T-helper 1 cell treated with Interleukin-12 subunit alpha and Interleukin-12 subunit beta and Interleukin-4 antibody, amounts not matched to agents 30 μg/mL and 1 μg/mL, for 36 hours (primary cell): ENCODE measurements around the gene BRSK2.

ENCODE experiments used
- H3K27ac Mint-ChIP-seq: one replicate; pipeline ENCODE4 v1.8.0; 2021; ENCODE audit warnings: mild to moderate bottlenecking, mixed read lengths
- H3K27me3 Mint-ChIP-seq: one replicate; pipeline ENCODE4 v1.8.0; 2021; ENCODE audit warnings: low read depth, mixed read lengths
- H3K36me3 Mint-ChIP-seq: one replicate; pipeline ENCODE4 v1.8.0; 2021; ENCODE audit warnings: low read depth, mixed read lengths
- H3K4me1 Mint-ChIP-seq: one replicate; pipeline ENCODE4 v1.8.0; 2021; ENCODE audit warnings: low read depth, mixed read lengths
- H3K4me3 Mint-ChIP-seq: one replicate; pipeline ENCODE4 v1.8.0; 2021; ENCODE audit warnings: mild to moderate bottlenecking, moderate library complexity, mixed read lengths
- H3K9me3 Mint-ChIP-seq: one replicate; pipeline ENCODE4 v1.8.0; 2021; ENCODE audit warnings: mixed read lengths

The BRSK2 gene

GRCh38 chr11:1468473-1469066 lies 78.8 kb downstream of the BRSK2 start:
- H3K27me3 Mint-ChIP-seq: no peaks in the 10 kb centered on the region
- no peak overlapping the region for H3K27ac Mint-ChIP-seq
- H3K4me1 Mint-ChIP-seq: no peaks in the 10 kb centered on the region
- H3K4me3 Mint-ChIP-seq: no peak overlapping the region
- H3K9me3 Mint-ChIP-seq: no peaks in the 10 kb centered on the region
- no peaks in the 10 kb centered on the region for H3K36me3 Mint-ChIP-seq

DNA sequence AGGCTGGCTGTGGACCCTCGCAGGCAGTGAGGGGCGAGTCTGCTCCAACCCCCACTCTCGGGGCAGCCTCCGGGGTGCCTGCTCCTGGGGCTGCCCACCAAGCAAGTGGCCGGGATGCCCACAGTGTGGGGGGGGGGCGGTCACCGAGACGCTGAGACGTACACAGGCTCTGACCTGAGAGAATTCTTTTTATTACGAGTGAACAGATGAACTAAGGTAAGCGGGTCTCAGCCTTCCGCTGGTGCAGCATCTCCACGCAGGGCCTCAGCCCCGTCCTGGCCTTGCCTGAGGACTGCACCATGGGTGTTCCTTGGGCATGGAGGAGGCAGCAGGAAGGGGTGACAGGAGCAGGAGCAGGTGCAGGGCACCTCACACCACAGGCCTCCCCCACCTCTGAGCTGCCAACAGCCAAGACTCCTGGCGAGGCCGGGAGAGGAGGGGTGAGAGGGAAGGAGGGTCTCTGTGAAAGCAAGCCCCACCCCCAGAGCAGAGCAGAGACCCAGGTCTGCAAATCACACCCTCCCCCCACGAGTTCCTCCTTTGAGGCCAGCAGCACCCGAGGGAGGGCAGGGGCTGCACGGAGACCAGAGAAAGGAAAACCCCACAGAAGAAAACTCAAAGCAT lies 79.7 kb downstream of the BRSK2 start:
- Mint-ChIP-seq H3K4me3 (no peak overlapping the region), H3K36me3 (peaks cover 2% of the 10 kb centered on the region), H3K27ac (no peak overlapping the region), H3K27me3 (no peaks in the 10 kb centered on the region), H3K4me1 (no peaks in the 10 kb centered on the region), H3K9me3 (no peaks in the 10 kb centered on the region)

- H3K27me3 Mint-ChIP-seq: no peaks in the 10 kb centered on the region
- peaks cover 2% of the 10 kb centered on the region for H3K36me3 Mint-ChIP-seq
- H3K9me3 Mint-ChIP-seq: no peaks in the 10 kb centered on the region
- H3K4me3 Mint-ChIP-seq: no peak overlapping the region
- no peaks in the 10 kb centered on the region for H3K4me1 Mint-ChIP-seq
- H3K27ac Mint-ChIP-seq: no peak overlapping the region
Measured at GRCh38 chr11:1469911-1470680, 80.4 kb downstream of the BRSK2 start.

GRCh38 chr11:1470681-1471611 lies 81.2 kb downstream of the BRSK2 start:
- H3K4me3 Mint-ChIP-seq: no peak overlapping the region
- H3K36me3 Mint-ChIP-seq: peaks cover 2% of the 10 kb centered on the region
- H3K4me1 Mint-ChIP-seq: no peaks in the 10 kb centered on the region
- H3K9me3 Mint-ChIP-seq: no peaks in the 10 kb centered on the region
- H3K27ac Mint-ChIP-seq: no peak overlapping the region
- H3K27me3 Mint-ChIP-seq: no peaks in the 10 kb centered on the region

- Mint-ChIP-seq H3K4me3 (no peak overlapping the region), H3K36me3 (peaks cover 4% of the 10 kb centered on the region), H3K27me3 (no peaks in the 10 kb centered on the region), H3K4me1 (no peaks in the 10 kb centered on the region), H3K9me3 (no peaks in the 10 kb centered on the region), H3K27ac (no peak overlapping the region)
Measured at GRCh38 chr11:1471736-1472135, 82.0 kb downstream of the BRSK2 start.

DNA sequence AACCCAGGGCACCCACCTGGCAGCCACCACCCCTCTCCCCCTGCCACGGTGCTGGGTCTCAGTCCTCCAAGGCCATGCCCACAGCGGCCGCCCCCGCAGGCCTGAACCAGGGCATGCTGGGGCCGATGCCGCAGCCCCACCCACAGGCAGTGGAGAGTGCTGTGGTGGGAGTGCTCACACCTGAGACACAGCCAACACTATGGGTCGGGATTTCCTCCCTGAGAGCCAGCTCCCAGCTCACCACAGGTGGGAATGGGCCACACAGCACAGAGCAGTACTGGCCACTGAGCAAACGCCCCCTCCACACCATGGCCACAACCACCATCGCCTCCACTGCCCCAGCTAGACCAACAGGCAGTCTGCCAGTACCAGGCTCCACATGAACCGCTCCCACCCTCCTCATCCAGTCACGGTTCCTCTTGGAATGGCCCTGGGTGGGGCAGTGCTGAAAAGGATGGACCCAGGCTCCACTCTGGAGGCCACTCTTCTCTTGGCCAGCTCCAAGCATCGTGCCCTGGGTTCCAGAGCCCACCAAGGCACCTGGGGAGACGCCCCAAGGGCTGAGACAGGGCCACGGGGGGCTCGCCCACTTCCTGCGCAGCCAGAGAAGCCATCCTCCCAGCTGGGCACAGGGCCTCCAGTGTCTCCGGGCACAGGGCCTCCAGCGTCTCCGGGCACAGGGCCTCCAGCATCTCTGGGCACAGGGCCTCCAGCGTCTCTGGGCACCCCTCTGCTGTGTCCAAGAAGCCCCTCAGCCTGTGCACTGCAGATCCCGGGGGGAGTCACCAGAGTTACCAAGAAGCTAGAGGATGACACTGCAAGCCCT lies 82.7 kb downstream of the BRSK2 start:
- Mint-ChIP-seq H3K4me3 (no peak overlapping the region), H3K36me3 (peaks cover 4% of the 10 kb centered on the region), H3K9me3 (no peaks in the 10 kb centered on the region), H3K27me3 (no peaks in the 10 kb centered on the region), H3K4me1 (no peaks in the 10 kb centered on the region), H3K27ac (no peak overlapping the region)

DNA sequence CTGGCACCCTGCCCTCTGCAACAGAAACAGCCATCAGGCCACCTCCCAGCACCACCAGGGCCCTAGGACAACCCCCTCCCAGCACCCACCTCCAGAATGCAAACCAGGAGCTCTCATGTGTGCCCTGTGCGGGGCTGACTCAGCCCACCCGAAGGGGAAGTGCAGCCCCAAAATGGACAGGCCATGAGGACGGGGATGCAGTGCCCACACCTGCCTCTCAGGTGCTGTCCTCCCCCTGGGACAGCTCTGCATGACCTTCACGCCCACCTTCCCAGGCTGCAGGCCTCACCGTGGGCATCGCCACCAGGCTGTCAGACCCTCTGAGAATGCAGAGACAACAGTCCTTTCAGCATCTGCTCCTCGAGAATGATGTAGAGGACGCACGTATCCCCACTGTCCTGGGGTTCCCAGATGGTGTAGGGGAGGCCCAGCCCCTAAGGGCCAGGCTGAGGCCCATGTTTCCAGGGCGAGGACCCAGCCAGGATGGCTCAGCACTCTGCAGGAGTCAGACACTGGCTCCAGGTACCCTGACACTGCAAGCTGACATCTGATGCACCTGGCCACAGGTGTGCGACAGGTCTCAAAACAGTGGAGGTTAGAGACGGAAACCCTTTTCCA lies 83.4 kb downstream of the BRSK2 start:
- H3K4me1 Mint-ChIP-seq: no peaks in the 10 kb centered on the region
- H3K27me3 Mint-ChIP-seq: no peaks in the 10 kb centered on the region
- no peak overlapping the region for H3K4me3 Mint-ChIP-seq
- no peak overlapping the region for H3K27ac Mint-ChIP-seq
- H3K36me3 Mint-ChIP-seq: peaks cover 6% of the 10 kb centered on the region
- no peaks in the 10 kb centered on the region for H3K9me3 Mint-ChIP-seq

DNA sequence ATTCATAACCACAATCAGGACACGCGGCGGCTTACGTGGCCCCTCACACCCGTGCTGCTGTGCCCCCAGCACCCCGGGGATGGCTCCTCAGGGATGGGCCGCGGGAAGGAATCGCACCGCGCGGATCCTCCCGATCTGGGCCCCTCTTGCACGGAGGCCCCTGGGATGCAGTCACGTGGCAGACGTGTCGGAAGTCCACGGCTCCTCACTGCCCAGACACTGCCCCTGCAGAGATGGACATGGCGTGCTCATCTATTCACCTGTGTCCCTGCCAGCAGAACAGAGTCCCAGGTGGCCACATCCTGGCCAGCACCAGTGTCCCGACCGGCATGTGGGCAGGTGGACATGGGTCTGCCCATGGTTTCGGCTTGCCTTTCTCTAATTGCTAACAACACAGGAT lies 84.1 kb downstream of the BRSK2 start:
- Mint-ChIP-seq H3K4me1 (no peaks in the 10 kb centered on the region), H3K4me3 (no peak overlapping the region), H3K27ac (no peak overlapping the region), H3K9me3 (no peaks in the 10 kb centered on the region), H3K36me3 (peaks cover 6% of the 10 kb centered on the region), H3K27me3 (no peaks in the 10 kb centered on the region)

GRCh38 chr11:1475841-1476240 lies 86.1 kb downstream of the BRSK2 start:
- no peak overlapping the region for H3K27ac Mint-ChIP-seq
- no peak overlapping the region for H3K4me3 Mint-ChIP-seq
- no peaks in the 10 kb centered on the region for H3K27me3 Mint-ChIP-seq
- H3K9me3 Mint-ChIP-seq: no peaks in the 10 kb centered on the region
- peaks cover 12% of the 10 kb centered on the region for H3K36me3 Mint-ChIP-seq
- H3K4me1 Mint-ChIP-seq: no peaks in the 10 kb centered on the region

GRCh38 chr11:1476940-1477736 lies 87.4 kb downstream of the BRSK2 start:
- Mint-ChIP-seq H3K4me3 (no peak overlapping the region), H3K36me3 (peaks cover 12% of the 10 kb centered on the region), H3K9me3 (no peaks in the 10 kb centered on the region), H3K27me3 (no peaks in the 10 kb centered on the region), H3K4me1 (no peaks in the 10 kb centered on the region), H3K27ac (no peak overlapping the region)

- Mint-ChIP-seq H3K4me1 (no peaks in the 10 kb centered on the region), H3K9me3 (no peaks in the 10 kb centered on the region), H3K27ac (no peak overlapping the region), H3K36me3 (peaks cover 12% of the 10 kb centered on the region), H3K4me3 (no peak overlapping the region), H3K27me3 (no peaks in the 10 kb centered on the region)
Measured at GRCh38 chr11:1478011-1478410, 88.3 kb downstream of the BRSK2 start.

DNA sequence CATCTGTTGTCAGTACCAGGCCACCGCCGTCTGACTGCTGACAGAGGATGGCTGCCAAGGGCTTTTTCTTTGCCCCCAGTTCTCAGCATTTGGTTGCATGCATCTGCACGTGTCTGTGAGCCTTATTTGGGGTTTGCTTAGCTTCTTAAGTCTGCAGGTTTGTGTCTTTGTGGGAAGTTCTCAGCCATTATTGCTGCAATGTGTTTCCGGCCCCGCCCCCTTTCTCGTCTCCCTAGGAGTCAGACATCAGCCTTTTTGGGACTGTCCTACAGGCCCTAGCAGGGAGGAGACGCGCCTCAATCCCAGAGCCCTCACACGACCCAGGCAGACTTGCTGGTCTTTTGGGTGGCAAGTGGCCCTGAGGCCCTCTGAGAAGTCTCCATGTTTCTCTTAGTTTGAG lies 88.8 kb downstream of the BRSK2 start:
- Mint-ChIP-seq H3K4me3 (no peak overlapping the region), H3K9me3 (no peaks in the 10 kb centered on the region), H3K4me1 (no peaks in the 10 kb centered on the region), H3K27me3 (no peaks in the 10 kb centered on the region), H3K27ac (no peak overlapping the region), H3K36me3 (peaks cover 12% of the 10 kb centered on the region)
